Lung (tissue), 12 donors: ENCODE results near the gene CREBZF. TPM values are rescaled to one million over a fixed set of nuclear protein-coding genes. Genes with fewer than 3 reads are reported as not detected.
A peak's percentile ranks its signal among the peaks of the same experiment; 100 is the strongest.

Source experiments
- ATAC-seq: fragments of 200-7000 bp; cut with Tn5 transposase; one replicate; pipeline ENCODE4 v1.9.1; 2020; ENCODE audit warnings: moderate number of reproducible peaks; ENCODE audit not compliant: insufficient read depth, low FRiP score
- DNase-seq, 3 donors: peaks; one replicate each; pipeline ENCODE4 v3.0.0-alpha.2; 2013 to 2017
- H3K27ac ChIP-seq, 2 donors: one replicate each; pipeline ENCODE4 v1.5.1; 2013; ENCODE audit warnings: mild to moderate bottlenecking in 2 of 2, moderate library complexity in 2 of 2, control low read depth in 1 of 2, inconsistent platforms in 1 of 2, low read depth in 1 of 2, low read length in 1 of 2
- H3K27me3 ChIP-seq, 3 donors: one replicate each; pipeline ENCODE4 v1.5.1; 2013; ENCODE audit warnings: low read length in 2 of 3; ENCODE audit not compliant: control insufficient read depth in 3 of 3, insufficient read depth in 3 of 3
- H3K36me3 ChIP-seq, 4 donors: one replicate each; pipeline ENCODE4 v1.5.1; 2013; ENCODE audit warnings: low read length in 4 of 4, mild to moderate bottlenecking in 1 of 4, moderate library complexity in 1 of 4; ENCODE audit not compliant: control insufficient read depth in 4 of 4, insufficient read depth in 4 of 4
- H3K4me1 ChIP-seq, 5 donors: one replicate each; pipeline ENCODE4 v1.5.1; 2013; ENCODE audit warnings: low read length in 5 of 5, mild to moderate bottlenecking in 2 of 5, moderate library complexity in 1 of 5; ENCODE audit not compliant: control insufficient read depth in 5 of 5, insufficient read depth in 5 of 5
- H3K4me3 ChIP-seq: one replicate; pipeline ENCODE4 v1.5.1; 2013; ENCODE audit warnings: mild to moderate bottlenecking, control low read depth, moderate library complexity
- H3K9ac ChIP-seq, 2 donors: one replicate each; pipeline ENCODE4 v1.5.1; 2013; ENCODE audit warnings: low read length in 2 of 2, control low read depth in 1 of 2; ENCODE audit not compliant: insufficient read depth in 1 of 2
- H3K9me3 ChIP-seq, 4 donors: one replicate each; pipeline ENCODE4 v1.5.1; 2013; ENCODE audit warnings: low read length in 3 of 4, mild to moderate bottlenecking in 1 of 4, moderate library complexity in 1 of 4; ENCODE audit not compliant: control insufficient read depth in 4 of 4, insufficient read depth in 3 of 4
- CTCF ChIP-seq: IDR thresholded peaks from 2 replicates; pipeline ENCODE4 v1.5.1; 2012; ENCODE audit warnings: mild to moderate bottlenecking; ENCODE audit errors: control extremely low read depth, extremely low read depth
- WGBS, 2 donors: extraction: QIAGEN DNeasy Blood & Tissue Kit; methylation state at CpG; one replicate each; pipeline ENCODE4 v1.1.7; 2013; 5-methylcytosine and 5-hydroxymethylcytosine counted together
- polyA plus RNA-seq, 2 donors: library from polyadenylated mRNA; stranded (reverse); fragments of 200-250 nt; gene quantifications; one replicate each; pipeline ENCODE4 v1.2.1, GENCODE V29; 2013
- total RNA-seq, 2 donors: library from RNA; depleted of rRNA in 1 of 2; stranded (reverse); fragments of >200 nt in 1 of 2; gene quantifications; one replicate each; pipeline ENCODE4 v1.2.1, GENCODE V29; 2014 to 2021
- donor health status: control.
- donor health status: control.
- donor health status: Bipolar disorder and iron deficiency.
- donor health status: healthy.
- donor health status: DM: yes; HTN: yes; CAD: no.

The CREBZF gene
- total and polyA plus RNA-seq, 4 donors = 20.2 to 115 (median 33.9) TPM

- WGBS, 2 donors = 95% methylated on average over 1 of the region's 1 CpG
- no peak overlapping the region for H3K4me3 ChIP-seq
- DNase-seq (no peak), ATAC-seq (no peak)
- H3K4me1 ChIP-seq = peaks cover 0 to 4% (median 0%) of the 10 kb centered on the region in 5 donors
- peaks cover 0 to 11% (median 2%) of the 10 kb centered on the region in 4 donors for H3K36me3 ChIP-seq
- H3K27me3 ChIP-seq = no peaks in the 10 kb centered on the region
- H3K9ac ChIP-seq = no peak overlapping the region
- H3K27ac ChIP-seq = no peak overlapping the region
- no peaks in the 10 kb centered on the region for H3K9me3 ChIP-seq
- TF ChIP-seq CTCF = no peak
These were observed 3.2 kb upstream of the CREBZF start for GRCh38 chr11:85668157-85668556.

GRCh38 chr11:85666687-85667086 lies 1.8 kb upstream of the CREBZF start:
- Histone ChIP-seq H3K4me3 (no peak overlapping the region), H3K27me3 (no peaks in the 10 kb centered on the region), H3K9ac (no peak overlapping the region), H3K27ac (no peak overlapping the region), H3K9me3 (no peaks in the 10 kb centered on the region), H3K4me1 (peaks cover 0 to 9% (median 0%) of the 10 kb centered on the region in 5 donors), H3K36me3 (peaks cover 0 to 13% (median 7%) of the 10 kb centered on the region in 4 donors)
- no peak for TF ChIP-seq CTCF
- WGBS, 2 donors = 73 to 88% methylated on average over 3 of the region's 3 CpGs
- no peak for ATAC-seq
- no peak for DNase-seq

- WGBS, 2 donors = 69 to 76% methylated on average over 5 of the region's 5 CpGs
- H3K4me3 ChIP-seq = no peak overlapping the region
- H3K36me3 ChIP-seq = peaks cover 0 to 15% (median 7%) of the 10 kb centered on the region in 4 donors
- H3K9me3 ChIP-seq = no peaks in the 10 kb centered on the region
- no peak overlapping the region for H3K9ac ChIP-seq
- TF ChIP-seq CTCF = no peak
- DNase-seq (peak in 1 of 3 donors; percentile 33), ATAC-seq (no peak)
- H3K27me3 ChIP-seq = no peaks in the 10 kb centered on the region
- H3K27ac ChIP-seq = no peak overlapping the region
- H3K4me1 ChIP-seq = peaks cover 0 to 18% (median 3%) of the 10 kb centered on the region in 5 donors
These were observed 804 bp upstream of the CREBZF start for GRCh38 chr11:85665733-85666132.
